Cerebellar nuclear complex (tissue), 1 donor: ENCODE data around the gene BRCC3.

ENCODE experiments used
- DNase-seq, 2 experiments: peaks; one replicate each; lab custom pipeline; 2025; lab: John Stamatoyannopoulos, UW

The BRCC3 gene

DNA sequence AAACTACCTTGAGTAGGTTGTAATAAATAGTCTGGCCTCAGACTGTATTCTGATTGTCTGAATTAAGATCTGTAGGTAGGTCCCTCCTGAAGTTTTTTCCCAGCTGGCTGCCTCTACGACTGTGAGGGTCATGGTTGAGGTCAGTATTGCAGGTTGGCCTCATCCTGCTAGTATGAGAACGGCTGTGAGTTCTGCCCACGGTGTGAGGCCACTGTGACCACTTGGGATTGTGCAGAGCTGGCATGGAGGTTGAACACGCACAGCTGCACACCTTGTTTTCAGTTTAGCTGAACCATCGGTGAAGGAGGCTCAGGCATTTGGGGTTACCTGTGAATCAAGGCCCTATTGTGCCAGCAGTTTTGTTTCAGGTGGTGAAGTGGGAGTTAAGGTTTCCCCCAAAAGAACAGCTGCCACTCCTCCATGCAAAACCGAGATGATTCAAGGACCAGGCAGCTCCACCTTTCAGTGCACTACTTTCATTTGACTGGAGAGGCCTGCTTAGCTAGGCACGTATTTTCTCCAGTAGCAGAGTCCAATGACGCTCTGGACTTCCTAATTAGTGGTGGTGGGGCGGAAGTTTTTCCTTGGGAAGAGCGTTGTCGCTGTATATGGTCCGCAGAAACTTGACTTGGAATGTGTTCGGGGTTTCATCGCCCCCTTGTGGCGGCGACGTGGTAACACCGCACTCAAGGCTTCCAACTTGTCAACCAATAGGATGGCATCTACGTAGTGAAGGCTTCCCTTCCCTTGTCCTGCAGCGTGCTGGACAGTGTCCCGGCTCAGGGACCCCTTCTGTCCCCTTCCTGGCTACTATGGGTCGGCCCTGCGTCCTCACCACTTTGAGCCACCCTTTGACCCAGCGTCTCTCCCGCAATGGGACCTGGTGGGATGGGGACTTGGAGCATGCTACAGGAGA lies 14.2 kb upstream of the BRCC3 start:
- peak in 1 of 2 experiments; percentile 1 for DNase-seq

DNA sequence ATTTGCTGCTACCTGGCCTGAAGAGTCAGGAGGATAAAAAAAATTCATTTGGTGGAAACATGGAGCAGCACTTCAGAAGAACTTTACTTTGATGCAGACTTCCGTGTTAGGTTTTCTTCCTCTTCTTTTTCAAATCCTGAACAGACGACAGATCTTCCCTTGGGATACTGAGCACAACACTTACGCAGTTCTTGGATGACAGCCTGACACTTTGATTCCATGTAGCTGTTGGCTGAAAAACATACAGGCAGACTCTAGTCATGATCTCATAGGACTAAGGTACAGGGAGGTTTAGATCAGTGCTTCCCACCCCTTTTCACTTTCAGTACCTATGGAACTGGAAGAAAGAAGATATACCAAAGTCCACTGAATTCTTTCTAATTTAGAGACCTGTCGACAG lies 9.5 kb upstream of the BRCC3 start:
- no peak for DNase-seq

DNA sequence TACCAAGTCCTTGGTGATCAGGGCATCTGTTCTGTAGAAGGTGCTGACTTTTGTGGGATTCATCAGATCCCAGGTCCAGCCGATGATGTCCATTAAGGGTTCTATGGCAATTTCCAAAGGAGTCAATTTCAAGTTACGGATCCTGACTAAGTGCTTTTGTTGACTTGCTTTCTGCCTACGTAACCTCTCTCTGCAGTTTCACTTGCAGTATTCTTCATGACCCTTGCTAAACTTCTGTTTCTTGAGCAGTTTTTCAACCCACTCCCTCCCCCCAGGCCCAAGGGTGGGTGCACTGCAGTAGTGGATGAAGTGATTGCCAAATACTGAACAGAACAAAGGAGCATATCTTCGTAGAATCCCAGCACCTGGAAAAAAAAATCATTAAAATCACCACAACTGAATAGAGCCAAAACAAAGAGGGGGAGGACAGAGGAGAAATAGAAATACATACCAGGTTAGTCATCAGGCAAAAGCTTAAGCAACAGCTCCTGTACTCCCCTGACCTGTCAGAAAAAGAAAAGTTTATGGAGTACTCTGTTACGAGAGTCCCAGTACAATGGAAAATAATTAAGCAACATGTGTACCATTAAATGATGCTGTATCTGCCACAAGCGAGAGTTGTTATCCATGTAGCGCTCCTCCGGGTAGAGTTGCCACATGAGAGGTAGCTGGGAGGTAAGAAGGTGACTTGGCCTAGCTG lies 6.1 kb upstream of the BRCC3 start:
- no peak for DNase-seq

GRCh38 chrX:155068165-155068564 lies 3.1 kb upstream of the BRCC3 start:
- DNase-seq, result no peak

- DNase-seq, result no peak
Measured at GRCh38 chrX:155069414-155069813, 1.9 kb upstream of the BRCC3 start.

DNA sequence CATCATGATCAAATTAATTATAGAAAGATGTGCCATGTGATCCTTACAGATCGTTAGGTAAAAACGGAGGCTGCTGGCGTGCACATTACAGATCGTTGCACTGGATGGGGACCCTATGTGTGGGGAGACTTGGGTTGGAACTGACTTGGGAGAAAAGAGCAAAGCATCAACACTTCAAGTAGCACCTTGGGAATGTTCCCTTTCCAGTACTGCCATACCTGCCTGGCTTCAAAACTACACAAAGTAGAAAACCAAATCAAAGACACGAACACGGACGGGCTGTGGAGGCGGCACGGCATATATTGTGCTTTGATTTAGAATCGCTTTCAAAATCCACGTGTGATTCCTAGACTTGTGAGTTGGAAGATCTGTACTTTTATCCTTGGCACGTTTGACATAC lies 1.3 kb upstream of the BRCC3 start:
- DNase-seq, result no peak

GRCh38 chrX:155070663-155070974 lies 689 bp upstream of the BRCC3 start:
- no peak for DNase-seq

DNA sequence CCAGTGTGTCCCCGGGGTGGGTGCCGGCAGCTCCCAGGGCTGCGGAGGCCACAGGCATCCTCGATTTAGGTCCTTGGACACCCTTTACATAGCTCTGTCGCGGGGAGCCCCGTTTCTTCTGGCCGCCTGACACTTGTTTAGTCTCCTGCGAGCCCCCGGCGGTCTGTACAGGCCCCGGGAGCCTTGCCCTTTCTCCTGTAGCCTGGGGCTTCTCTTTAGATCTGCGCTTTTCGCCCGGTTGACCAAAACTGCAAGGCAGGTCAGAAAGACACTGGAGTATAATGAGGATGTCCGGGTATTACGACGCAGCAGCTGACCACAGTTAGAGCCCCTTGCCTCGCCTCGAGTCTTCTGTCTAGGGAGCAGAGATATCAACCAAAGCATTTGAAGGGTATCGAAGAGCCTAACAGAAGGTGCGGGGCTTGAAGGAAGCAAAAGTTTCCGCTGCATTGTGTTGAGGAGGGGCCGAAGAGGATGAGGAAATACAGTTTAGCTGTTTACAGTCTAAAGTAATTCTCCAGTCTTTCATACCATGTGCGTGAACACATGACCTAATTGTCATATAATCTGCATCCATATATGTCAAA lies 479 bp downstream of the BRCC3 start:
- no peak for DNase-seq

DNA sequence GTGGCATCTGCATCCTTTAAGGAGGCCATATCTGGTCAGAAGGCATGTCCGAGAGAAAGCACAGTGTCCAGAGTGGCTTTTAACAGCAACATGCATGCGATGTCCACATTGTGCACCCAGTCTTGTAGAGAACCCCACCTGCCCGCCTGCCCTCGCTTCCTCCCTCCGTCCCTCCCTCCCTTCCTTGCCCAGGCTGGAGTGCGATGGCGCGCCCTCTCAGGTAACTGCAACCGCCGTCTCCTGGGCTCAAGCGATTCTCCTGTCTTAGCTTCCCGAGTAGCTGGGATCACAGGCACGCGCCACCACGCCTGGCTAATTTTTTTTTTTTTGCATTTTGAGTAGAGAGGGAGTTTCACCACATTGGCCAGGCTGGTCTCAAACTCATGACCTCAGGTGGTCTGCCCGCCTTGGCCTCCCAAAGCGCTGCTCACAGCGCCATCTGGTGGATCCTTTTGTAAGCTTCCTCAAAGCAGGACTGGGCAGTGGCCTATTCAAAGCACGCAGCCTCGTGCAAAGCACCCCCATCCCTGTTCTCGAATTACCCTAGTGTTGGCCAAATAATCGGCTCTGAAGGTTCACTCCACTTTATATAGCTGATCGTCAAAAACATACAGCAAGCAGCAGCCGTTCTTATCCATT lies 15.0 kb downstream of the BRCC3 start:
- no peak for DNase-seq

- DNase-seq, result no peak
Measured at GRCh38 chrX:155086961-155087735, 15.8 kb downstream of the BRCC3 start.

DNA sequence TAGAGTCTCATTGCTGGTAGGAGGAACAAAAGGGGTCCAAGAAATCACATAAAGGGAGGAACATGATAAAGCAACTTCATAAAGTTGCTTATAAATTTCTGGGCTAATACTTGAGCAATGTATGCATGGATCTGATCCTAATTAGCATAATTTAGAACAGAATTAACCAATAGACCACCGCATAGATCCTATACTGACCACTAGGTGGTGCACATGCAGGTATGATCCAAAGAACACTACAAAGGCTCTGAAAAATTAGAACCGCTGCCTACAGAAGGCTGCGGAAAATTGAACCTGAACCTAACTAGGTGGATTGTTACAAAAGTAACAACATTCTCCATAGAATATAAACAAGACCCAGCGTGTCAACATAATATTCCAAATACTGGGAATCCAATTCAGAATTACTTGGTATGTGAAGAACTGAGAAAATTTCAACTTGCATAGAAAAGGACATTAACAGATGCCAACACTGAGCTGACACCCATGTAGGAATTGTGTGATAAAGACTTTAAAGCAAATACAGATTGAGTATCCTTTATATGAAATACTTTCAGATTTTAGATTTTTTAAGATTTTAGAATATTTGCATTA lies 23.3 kb downstream of the BRCC3 start:
- DNase-seq, result no peak

DNA sequence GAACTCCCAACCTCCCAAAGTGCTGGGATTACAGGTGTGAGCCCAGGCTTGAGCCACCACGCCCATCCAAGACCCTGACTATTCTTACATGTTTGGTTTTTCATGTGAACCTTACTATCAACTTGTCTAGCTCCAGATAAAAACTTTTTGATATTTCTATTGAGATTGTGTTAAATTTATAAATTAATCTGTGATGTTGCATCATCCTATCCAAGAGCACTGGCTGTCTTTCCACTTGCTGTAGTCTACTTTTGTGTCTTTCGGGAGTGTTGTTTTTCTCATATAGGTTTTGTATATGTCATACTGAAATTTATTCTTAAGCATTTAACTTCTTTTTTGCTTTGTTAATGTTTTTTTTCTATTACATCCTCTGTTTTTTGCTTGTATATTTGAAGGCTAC lies 34.6 kb downstream of the BRCC3 start:
- DNase-seq, result no peak

- DNase-seq, result no peak
Measured at GRCh38 chrX:155108427-155108826, 37.1 kb downstream of the BRCC3 start.

- DNase-seq, result no peak
Measured at GRCh38 chrX:155112171-155112570, 40.9 kb downstream of the BRCC3 start.

DNA sequence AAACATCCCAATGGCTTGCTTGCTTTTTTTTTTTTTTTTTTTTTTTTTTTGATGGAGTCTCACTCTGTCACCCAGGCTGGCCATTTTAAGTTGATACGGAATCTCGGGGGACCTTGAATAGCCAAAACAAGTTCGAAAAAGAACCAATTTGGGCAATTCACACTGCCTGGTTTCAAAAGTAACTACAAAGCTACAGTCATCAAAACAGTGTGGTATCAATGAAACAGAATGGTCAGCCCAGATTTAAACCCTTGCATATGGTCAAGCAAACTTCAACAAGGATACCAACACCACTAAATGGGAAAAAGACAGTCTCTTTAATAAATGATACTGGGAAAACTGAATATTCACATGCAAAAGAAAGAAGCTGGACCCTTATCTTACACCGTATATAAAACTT lies 41.8 kb downstream of the BRCC3 start:
- no peak for DNase-seq

DNA sequence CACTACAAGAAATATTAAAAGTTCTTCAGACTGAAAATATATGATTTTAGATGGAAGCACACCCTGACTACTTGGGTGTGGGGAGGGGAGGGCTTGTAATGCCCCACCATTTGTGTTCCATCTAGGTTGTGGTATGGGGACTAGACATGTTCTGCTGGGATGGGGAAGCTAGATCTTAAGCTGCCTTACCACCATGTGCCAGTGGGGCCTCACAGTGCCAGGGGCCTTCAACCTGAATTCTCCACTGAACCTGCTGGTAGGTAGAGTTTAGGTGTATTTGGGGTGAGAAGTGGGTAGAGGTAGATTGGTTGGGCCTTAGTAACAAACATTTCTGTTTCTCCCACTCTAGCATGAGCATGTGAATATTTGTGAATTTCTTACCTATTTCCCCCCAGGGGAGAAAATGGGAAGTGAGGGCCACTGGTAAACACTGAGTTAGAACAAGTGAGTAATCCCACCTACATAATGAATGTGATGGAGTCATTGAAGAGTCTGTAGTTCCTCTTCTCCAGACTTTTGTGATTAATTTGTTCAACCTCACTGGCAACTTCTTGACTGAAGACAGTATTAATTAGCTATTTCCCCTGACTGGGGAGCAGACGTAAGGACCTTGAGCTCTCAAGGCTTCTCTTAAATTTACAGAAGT lies 44.0 kb downstream of the BRCC3 start:
- no peak for DNase-seq

GRCh38 chrX:155127465-155127864 lies 56.2 kb downstream of the BRCC3 start:
- no peak for DNase-seq

GRCh38 chrX:155127940-155128339 lies 56.6 kb downstream of the BRCC3 start:
- DNase-seq, result no peak

DNA sequence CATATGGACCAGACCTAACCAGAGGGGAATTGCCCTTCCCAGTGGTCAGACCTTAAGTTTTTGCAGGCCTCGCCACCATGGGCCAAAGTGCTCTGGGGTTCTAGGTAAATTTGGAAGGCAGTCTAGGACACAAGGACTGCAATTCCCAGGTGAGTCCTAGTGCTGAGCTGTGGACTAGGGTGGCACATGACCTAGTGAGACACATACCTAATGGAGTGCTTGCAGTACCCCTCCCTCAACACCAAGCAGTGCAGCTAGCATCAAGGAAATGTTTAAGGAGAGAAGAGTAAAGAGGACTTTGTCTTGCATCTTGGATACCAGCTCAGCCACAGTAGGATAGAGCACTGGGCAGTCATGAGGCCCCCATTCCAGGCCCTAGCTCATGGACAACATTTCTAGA lies 60.8 kb downstream of the BRCC3 start:
- DNase-seq, result no peak

DNA sequence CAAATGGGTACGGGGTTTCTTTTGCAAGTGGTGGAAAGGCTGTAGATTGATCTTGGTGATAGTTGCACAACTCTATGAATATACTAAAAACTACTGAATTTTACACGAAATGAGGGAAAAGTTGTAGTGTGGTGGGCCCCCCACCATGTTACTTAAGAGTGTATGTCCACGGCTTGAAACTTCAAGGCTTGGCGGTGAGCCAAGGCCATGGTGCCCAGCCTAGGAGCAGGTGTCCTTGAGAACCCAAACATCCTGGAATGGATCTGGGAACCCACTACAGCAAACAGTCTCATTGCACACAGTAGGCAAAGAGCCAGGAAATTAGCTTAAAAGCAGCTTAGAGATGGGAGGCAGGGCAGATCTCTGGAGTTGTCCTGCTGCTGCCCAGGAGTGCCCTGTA lies 62.9 kb downstream of the BRCC3 start:
- no peak for DNase-seq

DNA sequence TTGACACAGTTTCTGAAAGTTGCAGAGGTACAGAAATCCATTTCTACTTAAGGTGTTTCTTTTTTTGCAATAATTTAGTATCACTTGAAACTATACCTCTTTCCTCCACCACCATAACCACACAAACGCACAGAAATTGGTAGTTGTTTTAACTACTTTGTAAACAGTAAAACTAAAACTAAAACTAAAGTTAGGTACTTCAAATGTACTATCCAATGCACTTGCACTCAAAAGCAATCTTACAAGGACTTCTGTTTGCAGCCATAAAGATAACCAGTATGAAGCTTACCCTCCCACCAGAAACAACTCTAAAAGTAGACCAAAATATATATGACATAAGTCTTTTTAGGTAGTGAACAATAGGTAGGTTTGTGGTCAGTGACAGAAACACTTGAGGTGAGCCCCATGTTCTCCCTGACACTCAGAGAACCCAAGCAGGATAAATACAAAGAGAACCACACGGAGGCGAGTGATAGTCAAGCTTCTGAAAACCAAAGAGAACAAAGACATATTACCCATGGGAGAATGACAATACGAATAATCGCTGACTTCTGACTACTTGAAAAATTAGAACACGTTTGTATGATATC lies 72.7 kb downstream of the BRCC3 start:
- DNase-seq, result no peak
